ENCODE results near the gene TTN. TPM values are rescaled to one million over a fixed set of nuclear protein-coding genes. Genes with fewer than 3 reads are reported as not detected.
"Not testable (repeated sequence)": the region's sequence is repeated elsewhere in the genome, so short reads cannot be mapped to it uniquely, and the experiment has no call there.

The TTN gene
- total RNA-seq, 1 donor from 2014 or later = 3,032 TPM

DNA sequence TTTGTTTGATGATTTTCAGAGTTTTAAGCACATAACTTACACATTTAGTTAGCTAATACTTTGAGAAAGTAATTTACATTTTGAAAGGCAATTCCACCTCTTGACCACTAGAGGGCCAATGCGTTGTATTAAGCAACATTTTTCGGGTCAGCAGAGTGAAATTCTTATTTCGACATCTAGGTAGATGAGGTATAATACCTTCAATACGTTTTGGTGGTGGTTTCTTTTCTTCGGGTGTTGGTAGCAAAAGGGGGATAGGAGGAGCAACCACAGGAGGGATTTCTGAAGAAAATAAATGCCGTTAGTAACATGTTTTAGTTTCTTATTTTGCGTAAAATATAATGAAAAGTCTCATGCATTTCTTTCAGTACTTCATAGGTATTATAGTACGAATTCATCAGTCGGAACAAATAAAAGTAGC is 106.3 kb downstream of the TTN start:
- intact Hi-C loops (cut with DNase I) = no loop called here
- ATAC-seq (no peak), DNase-seq (ENCODE audit: missing footprints) (no peak)

DNA sequence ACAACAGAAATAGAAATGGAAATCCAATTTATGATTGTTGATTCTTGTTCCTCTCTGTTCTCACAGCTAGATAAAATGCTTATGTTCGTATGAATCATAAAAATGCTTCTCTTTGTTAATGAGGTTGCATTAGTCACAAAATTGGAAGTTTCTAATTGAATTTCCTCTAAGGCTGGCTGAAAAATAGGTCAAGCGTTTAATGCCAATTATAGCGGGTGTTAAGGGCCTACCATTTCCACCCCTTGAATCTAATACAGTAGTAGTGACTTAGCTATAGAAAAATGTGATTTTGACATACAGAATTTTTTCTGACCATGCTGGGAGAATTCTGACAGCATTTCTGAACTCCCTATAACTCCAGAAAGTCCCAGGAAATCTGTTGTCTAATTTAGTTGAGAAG is 107.1 kb downstream of the TTN start:
- no peak for ATAC-seq
- no peak for DNase-seq (ENCODE audit: missing footprints)
- intact Hi-C loops (cut with DNase I) = no loop called here

DNA sequence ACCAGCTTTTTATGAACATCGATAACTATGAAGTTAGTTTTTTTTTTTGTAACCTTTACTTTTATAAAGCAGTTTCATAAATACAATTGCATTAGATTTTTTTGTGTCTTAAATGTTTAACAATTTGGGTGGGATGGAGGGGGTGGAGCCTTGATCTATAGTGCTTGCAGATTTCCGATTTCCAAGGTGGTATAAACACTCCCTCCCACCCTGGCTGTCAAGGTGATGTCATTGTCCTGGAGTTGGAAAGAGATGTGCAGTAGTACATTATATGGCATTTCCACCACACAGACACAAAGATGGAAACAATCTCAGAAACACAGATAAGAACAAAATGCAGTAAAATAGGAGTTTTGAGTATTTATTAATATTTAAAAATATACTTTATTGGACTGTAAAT is 114.4 kb downstream of the TTN start:
- intact Hi-C loops (cut with DNase I) = no loop called here
- no peak for ATAC-seq
- no peak for DNase-seq (ENCODE audit: missing footprints)

DNA sequence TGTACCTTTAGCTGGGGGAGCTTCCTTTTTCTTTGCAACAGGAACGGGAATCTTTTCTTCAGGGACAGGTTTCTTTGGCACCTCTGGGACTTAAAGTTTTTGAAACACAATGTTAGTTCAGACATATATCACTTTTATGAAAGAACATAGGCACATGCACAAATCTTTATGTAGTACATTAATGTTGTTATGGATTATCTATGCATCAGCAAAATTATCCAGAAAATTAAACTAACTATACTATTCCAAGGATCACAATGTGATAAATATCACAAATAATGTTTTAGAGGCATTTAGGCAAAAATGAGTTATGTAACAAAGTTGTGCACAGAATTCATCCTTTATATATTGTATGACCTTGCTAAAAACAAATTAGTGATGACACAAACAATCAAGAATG is 117.4 kb downstream of the TTN start:
- no peak for ATAC-seq
- intact Hi-C loops (cut with DNase I) = no loop called here
- no peak for DNase-seq (ENCODE audit: missing footprints)

DNA sequence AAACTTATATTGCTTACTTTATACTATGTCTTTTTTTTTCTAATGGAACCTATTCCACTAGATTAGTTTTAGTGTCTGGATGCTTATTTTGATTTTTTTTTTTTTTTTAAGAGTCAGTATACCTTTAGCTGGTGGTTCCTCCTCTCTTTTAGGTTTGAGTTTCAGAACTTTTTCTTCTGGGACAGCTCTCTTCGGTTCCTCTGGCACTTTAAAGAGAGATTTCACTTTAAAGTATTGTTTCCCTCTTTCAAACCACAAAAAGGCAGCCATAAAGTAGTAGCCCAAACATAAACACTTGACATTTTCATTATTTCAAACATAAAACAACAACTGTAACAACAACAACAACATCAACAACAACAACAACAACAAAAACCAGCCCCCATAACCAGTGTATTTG is 123.3 kb downstream of the TTN start:
- DNase-seq (ENCODE audit: missing footprints) (no peak), ATAC-seq (no peak)
- intact Hi-C loops (cut with DNase I) = no loop called here

DNA sequence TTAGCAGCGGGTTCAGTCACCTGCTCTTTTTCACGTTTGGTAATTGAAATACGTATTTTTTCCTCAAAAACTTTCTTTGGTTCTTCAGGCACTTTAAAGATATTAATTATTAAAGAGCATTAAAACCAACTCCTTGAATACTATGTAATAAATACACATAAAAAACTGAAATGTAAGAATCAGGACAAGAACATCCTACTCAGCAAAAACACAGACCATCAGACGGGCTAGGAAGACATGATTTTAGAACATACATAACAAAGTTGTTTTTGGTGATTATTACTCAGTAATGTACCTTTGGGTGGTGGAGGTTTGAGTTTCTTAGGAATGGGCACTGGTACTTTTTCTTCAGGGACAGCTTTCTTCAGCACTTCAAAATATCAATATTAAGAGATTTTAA is 126.1 kb downstream of the TTN start:
- intact Hi-C loops (cut with DNase I) = no loop called here
- ATAC-seq = no peak
- DNase-seq (ENCODE audit: missing footprints) = no peak

DNA sequence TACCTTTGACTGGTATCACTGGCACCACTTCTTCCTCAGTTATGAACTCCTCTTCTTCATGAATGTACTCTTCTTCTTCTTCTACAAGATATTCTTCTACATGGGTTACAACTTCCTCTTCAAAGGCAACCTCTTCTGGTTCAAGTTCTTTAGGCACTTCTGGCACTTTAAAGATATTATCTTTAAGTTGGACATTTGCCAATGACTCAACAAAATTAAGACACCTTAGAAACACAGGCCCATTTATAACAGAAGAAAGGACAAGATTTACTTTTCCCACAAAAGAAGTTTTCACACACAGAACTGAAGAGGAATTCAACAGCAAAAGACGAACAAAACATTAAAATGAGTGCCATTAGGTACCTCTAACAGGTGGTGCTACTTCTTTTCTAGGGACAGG is 127.3 kb downstream of the TTN start:
- DNase-seq (ENCODE audit: missing footprints) (no peak), ATAC-seq (no peak)
- intact Hi-C loops (cut with DNase I) = no loop called here

DNA sequence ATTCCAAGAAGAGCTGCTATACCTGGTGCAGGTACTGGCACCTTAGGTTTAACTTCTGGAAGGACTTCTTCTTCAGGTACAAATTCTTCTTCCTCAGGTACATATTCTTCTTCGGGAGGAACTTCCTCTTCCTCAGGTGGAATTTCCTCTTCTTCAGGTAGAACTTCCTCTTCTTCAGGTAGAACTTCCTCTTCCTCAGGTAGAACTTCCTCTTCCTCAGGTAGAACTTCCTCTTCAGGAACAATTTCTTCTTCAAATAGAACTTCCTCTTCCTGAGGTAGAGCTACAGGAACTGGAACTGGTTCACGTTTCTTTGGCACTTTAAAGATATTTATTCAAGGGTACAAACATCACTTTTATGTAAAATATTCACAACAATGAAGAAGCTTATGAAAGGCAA is 129.6 kb downstream of the TTN start:
- intact Hi-C loops (cut with DNase I) = no loop called here
- ATAC-seq = no peak
- no peak for DNase-seq (ENCODE audit: missing footprints)

DNA sequence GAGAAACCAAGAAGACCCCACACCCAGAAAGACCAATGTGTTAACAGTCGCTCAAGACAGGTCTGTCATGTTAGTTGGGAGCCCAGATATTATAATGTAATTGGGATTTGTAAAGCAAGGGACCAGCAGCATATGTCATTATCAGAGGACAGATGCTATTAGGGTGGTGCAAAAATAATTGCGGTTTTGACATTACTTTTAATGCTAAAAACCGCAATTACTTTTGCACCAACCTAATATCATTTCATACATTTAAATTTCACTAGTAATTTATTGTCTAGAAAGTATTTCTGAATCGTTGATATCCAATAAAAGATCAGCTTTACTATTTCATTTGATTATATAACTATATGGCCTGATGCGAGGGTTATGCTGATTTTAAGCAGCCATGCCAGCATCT is 131.2 kb downstream of the TTN start:
- intact Hi-C loops (cut with DNase I) = no loop called here
- ATAC-seq (no peak), DNase-seq (ENCODE audit: missing footprints) (no peak)

DNA sequence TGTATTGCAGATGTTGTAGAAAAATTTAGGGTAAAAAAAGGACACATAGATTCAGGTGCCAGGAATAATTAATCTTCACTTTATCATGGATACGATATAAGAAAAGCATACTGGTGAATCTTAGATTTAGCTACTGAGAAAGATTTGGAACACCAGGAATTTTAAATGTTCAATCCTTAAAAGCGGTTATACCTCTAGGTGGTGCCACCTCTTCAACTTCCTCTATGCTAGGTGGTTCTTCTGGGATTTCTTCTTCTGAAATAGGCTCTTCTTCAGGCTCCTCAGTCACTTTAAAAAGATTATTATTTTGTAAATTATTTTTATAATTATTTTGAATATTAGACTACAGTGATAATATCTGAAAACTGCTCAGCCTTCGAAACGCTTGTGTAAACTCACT is 133.1 kb downstream of the TTN start:
- DNase-seq (ENCODE audit: missing footprints) = no peak
- intact Hi-C loops (cut with DNase I) = no loop called here
- no peak for ATAC-seq

DNA sequence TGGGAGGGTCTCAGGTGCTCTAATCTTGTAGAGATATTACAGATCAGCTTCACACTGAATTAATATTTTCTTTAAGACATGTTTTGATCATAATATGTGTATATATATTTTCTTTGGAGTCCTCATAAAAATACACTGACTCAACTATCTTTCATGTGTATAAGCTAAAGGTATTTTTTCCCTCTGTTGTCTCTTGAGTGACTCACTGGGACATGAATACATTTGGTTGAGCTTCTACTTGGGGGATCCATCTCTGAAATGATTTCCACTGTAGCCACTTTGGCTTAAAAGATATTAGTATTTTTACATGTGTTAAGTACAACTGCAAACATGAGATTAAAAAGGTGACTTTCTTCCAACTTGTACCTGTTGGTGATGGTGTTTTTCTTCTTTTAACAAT is 140.8 kb downstream of the TTN start:
- no peak for DNase-seq (ENCODE audit: missing footprints)
- no peak for ATAC-seq
- intact Hi-C loops (cut with DNase I) = no loop called here

DNA sequence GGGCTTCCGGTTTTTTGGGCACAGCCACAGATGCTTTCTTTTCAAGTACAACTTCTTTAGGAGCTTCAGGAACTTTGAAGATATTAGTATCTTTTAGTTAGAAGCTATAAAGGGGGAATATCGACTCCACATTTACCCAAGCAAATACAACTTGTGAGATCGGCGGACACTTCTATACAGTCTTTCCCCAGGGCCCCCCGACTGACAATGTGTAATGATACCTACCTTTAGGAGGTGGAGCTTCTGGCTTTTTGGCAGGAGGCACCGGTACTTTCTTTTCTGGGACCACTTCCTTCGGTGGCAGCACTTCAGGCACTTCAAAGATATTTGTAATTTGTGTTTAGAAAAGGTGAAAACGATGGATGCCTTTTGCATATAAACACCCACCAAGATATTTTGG is 148.7 kb downstream of the TTN start:
- intact Hi-C loops (cut with DNase I); ATAC-seq; DNase-seq (ENCODE audit: missing footprints): not testable (repeated sequence)

DNA sequence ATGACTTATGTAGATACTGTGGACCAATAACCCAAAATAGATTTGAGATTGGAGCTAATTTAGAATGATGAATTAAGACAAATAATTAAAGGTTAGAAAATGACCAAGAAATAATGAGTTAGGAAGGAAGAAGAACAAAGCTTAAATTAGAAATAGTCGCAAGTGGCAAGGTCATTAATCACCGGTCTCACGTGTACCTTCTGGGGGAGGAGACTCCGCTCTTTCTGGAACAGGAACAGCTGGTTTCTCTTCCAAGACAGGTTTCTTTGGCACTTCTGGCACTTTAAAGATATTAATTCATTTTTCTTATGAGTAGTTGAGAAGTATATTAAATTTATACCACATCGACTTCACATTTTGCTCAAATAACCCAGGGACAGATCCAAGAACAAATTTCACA is 156.7 kb downstream of the TTN start:
- ATAC-seq = no peak
- intact Hi-C loops (cut with DNase I) = no loop called here

DNA sequence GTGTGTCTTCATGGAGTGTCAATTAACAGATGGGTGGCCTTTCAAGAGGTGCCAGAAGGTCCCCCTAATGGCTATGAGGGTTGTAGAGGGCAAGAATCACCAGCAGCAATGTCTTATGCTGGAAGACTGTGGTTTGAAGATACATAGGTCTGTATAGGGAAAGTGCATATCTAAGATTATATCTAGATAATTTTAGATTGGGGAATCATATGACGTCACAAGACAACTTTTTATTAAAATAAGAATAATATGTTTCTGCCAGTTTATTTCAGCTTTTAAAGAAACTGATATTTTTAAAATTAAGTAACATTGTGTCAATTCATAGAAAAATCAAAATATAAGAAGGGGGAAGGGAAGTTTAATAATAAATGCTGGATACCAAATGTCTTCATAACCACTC is 162.3 kb downstream of the TTN start:
- DNase-seq (ENCODE audit: missing footprints) (no peak), ATAC-seq (no peak)
- intact Hi-C loops (cut with DNase I) = no loop called here

More for the DNA sequence above, 156.7 kb downstream of the TTN start:
- no peak for DNase-seq (ENCODE audit: missing footprints)

DNA sequence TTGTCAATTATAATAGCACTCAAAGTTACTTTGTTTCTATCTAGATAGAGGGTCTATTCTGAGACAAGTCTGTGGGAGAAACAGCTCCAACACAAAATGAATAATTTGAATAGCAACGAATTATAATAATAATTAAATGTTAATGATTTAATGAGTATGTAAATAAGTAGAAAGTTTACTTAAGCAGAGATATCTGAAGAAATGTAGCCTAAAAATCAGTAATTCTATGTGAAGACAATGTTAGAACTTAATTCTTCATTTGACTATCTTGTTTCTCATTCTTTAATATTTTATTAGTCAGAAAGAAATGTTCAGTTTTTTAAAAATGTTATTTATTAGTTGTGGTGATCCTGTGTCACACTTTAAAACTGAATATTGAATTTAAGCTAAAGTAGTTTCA is 165.7 kb downstream of the TTN start:
- intact Hi-C loops (cut with DNase I) = no loop called here
- ATAC-seq = no peak
- no peak for DNase-seq (ENCODE audit: missing footprints)

DNA sequence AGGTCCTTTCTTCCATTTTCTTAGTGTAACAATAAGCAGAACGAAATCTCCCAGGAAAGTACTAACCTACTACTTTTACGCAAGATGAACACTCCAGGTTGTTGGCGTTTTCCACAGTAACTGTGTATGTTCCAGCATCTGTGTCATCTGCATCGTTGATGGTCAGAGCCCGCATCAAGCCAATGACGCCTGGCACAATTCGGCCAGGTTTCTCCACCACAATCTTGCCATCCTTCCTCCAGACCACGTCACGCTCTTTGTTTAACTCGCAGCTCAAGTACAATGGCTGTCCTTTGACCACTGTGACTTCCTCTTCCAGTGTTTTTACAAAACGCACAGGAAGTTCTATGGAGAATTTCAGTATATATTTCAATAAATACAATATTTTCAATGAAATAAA is 171.3 kb downstream of the TTN start:
- ATAC-seq = peak; percentile 19
- no peak for DNase-seq (ENCODE audit: missing footprints)
- intact Hi-C loops (cut with DNase I) = no loop called here

DNA sequence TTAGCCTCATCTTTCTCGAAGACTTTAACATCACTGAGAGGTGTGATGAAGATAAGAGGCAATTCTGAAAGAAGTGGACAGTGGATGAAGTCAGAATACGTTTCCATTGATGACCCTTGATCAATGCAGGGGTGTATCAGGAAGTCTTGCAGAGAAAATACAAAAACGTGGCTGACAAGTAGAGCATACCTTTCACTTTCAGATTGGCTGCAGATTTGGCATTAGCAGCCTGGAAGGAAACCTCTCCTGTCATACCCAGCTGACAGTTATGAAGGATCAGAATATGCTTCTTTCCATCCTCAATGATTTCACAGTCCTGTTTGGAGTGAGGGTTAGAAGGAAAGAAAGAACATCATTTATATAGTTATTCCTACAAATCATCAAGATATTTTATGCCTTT is 174.5 kb downstream of the TTN start:
- intact Hi-C loops (cut with DNase I) = no loop called here
- DNase-seq (ENCODE audit: missing footprints) (no peak), ATAC-seq (no peak)

DNA sequence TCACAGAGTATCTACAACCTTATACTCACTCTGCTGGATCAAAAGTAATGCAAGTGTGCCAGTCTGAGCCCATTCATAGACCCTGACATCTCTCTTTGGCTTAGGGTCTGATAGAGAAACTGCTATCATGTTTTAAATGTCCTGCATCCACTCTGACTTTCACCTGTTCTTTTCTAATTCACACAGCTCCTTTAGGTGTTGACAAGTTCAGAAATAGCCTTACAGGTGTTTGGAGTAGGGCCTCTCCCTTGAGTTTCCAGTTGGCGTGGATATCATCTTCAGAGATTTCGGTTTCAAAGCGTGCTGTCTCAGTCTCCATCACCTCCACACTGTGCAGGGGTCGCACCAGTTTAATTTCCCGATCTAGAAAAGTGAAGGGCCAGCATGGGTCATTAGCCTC is 176.6 kb downstream of the TTN start:
- DNase-seq (ENCODE audit: missing footprints) (no peak), ATAC-seq (peak; percentile 4)
- intact Hi-C loops (cut with DNase I) = no loop called here

DNA sequence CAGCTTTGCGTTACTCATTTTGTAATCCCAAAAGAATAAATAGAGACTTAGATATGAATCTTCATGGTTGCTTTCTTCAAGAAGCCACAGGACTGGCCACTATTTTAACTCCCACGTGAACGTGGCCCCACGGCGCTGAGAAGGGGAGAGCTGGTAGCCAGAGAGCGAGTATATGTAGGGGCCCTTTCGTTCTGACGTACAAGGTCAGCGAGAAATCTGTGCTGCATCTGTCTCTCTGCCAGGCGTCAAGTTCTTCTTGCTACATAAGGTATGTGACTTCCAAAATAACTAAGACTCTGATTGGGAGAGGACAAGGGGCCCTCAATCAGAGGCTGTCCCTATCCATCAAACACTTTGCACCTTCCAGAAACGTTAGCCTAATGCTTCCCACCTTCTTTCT is 177.8 kb downstream of the TTN start:
- intact Hi-C loops (cut with DNase I) = no loop called here
- DNase-seq (ENCODE audit: missing footprints) (no peak), ATAC-seq (peak; percentile 84)

DNA sequence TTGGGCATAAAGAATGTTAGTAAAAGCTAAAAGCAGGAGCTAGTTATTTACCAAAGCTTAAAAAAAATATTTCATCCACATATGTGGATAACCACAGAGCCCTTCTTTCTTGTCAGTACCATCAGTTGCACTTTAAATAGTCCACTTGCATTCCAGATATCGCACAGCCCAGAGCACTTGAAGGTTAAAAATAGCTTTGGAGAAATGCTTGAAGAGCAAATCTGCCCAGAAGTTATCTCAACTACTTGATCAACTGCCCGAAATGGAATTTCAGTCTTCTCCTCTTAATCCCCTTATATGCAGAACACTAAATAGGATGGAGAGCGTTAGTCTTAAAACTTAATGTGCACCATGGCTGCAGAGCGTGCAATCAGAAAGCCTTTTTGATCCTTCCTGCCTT is 178.6 kb downstream of the TTN start:
- peak; percentile 75 for ATAC-seq
- no peak for DNase-seq (ENCODE audit: missing footprints)
- intact Hi-C loops (cut with DNase I) = no loop called here

DNA sequence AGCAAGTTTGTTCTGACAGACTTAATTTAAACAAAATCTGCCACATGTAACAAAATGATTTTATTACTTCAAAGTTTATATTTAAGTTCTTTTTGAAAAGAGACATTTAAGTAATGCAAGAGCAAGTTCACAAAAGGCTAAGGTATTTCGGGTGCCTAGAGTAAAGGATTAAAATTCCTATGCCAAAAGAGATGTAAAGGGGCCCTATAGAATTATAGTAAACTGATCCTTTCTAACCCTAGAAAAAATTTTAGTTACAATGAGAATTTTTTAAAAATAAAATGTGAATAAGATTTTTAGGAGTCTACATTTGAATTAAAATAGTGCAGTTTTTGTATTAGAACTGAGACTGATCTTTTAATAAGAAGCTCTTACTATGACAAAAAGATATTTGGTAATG is 179.8 kb downstream of the TTN start:
- intact Hi-C loops (cut with DNase I) = no loop called here
- DNase-seq (ENCODE audit: missing footprints) (no peak), ATAC-seq (no peak)

DNA sequence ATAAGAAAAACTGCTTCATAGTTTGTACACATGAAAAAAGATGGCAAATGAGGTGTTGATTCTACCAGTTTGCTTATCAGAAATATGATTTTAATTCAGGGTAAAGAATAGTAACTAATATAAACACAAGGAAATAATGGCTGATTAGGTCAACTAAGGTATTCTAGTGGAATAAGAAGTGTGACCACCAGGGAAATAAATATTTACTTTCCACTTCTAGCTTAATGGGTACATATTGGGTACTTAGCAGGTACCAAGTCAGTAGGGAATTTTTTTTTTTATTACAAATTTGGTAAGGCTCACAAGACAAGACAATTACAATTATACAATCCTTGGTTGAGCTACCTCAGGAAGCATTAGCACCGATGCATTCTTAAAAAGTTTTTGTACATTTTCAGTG is 191.3 kb downstream of the TTN start:
- DNase-seq (ENCODE audit: missing footprints) (no peak), ATAC-seq (no peak)
- intact Hi-C loops (cut with DNase I) = no loop called here

Measured in Right ventricle myocardium inferior (tissue), 1 donor.